ENCODE data around the gene DTL. TPM values are rescaled to one million over a fixed set of nuclear protein-coding genes. Genes with fewer than 3 reads are reported as not detected.
A peak's percentile ranks its signal among the peaks of the same experiment; 100 is the strongest.

DTL gene
- total and polyA plus RNA-seq, 2 of the 13 experiments (the other 11 are each of a cell fraction or from before 2014, with no cell fraction given), result 10.4 to 32.8 TPM

- no peak for TF ChIP-seq DZIP1 (CRISPR knock-in tag; IDR thresholded peaks at IDR 0.05)
- TF ChIP-seq NFIC (IDR thresholded peaks at IDR 0.05; ENCODE audit: low read length), result no peak
- TF ChIP-seq ZNF562 (CRISPR knock-in tag; IDR thresholded peaks at IDR 0.05; ENCODE audit: borderline replicate concordance), result no peak
- no peak for TF ChIP-seq ZNF766 (CRISPR knock-in tag; IDR thresholded peaks at IDR 0.05; ENCODE audit: borderline replicate concordance)
- TF ChIP-seq ZNF124 (CRISPR knock-in tag; IDR thresholded peaks at IDR 0.05), result no peak
- peak; percentile 67; the same call in 1 of the 2 replicates for TF ChIP-seq ZNF331 (CRISPR knock-in tag; IDR thresholded peaks at IDR 0.05)
- no peak for TF ChIP-seq ZNF484 (CRISPR knock-in tag; IDR thresholded peaks at IDR 0.05; ENCODE audit: borderline replicate concordance, low read depth)
- no peak for TF ChIP-seq SRSF4 (IDR thresholded peaks at IDR 0.05; ENCODE audit: low read depth, low read length, poor library complexity, severe bottlenecking)
- TF ChIP-seq TAF15 (IDR thresholded peaks at IDR 0.05; ENCODE audit: low read depth, low read length, poor library complexity, severe bottlenecking), result no peak
- no peak for TF ChIP-seq ZNF33B (CRISPR knock-in tag; IDR thresholded peaks at IDR 0.05)
- TF ChIP-seq EEA1 (CRISPR knock-in tag; IDR thresholded peaks at IDR 0.05; ENCODE audit: borderline replicate concordance), result no peak
- TF ChIP-seq NKX3-1 (CRISPR knock-in tag; IDR thresholded peaks at IDR 0.05), result no peak
- TF ChIP-seq ZNF652 (CRISPR knock-in tag; IDR thresholded peaks at IDR 0.05; ENCODE audit: borderline replicate concordance, low read depth), result no peak
- TF ChIP-seq CHD4 (IDR thresholded peaks at IDR 0.05; ENCODE audit: borderline replicate concordance, low read length), result no peak
- TF ChIP-seq NONO (IDR thresholded peaks at IDR 0.05), result no peak
- no peak for TF ChIP-seq NONO (CRISPR knock-in tag; conservative IDR thresholded peaks at IDR 0.05)
- no peak for TF ChIP-seq TFDP2 (CRISPR knock-in tag; IDR thresholded peaks at IDR 0.05)
- TF ChIP-seq MZF1 (CRISPR knock-in tag; IDR thresholded peaks at IDR 0.05; ENCODE audit: borderline replicate concordance), result no peak
- no peak for TF ChIP-seq ZNF556 (CRISPR knock-in tag; IDR thresholded peaks at IDR 0.05; ENCODE audit: borderline replicate concordance)
- no peak for TF ChIP-seq HOXD1 (CRISPR knock-in tag; IDR thresholded peaks at IDR 0.05)
- no peak for TF ChIP-seq THYN1 (CRISPR knock-in tag; IDR thresholded peaks at IDR 0.05; ENCODE audit: borderline replicate concordance, low read depth)
- TF ChIP-seq SMAD3 (CRISPR knock-in tag; IDR thresholded peaks at IDR 0.05), result no peak
- peak; percentile 99 for TF ChIP-seq FOSL2 (CRISPR knock-in tag; IDR thresholded peaks at IDR 0.05)
- TF ChIP-seq ZNF878 (CRISPR knock-in tag; IDR thresholded peaks at IDR 0.05), result no peak
- no peak for TF ChIP-seq ARHGAP35 (CRISPR knock-in tag; IDR thresholded peaks at IDR 0.05; ENCODE audit: borderline replicate concordance)
- TF ChIP-seq PLRG1 (conservative IDR thresholded peaks at IDR 0.05), result no peak
- TF ChIP-seq PAWR (CRISPR knock-in tag; IDR thresholded peaks at IDR 0.05; ENCODE audit: borderline replicate concordance), result no peak
- TF ChIP-seq JUND (CRISPR knock-in tag; IDR thresholded peaks at IDR 0.05), result peak; percentile 93
- no peak for TF ChIP-seq ATF1 (CRISPR knock-in tag; IDR thresholded peaks at IDR 0.05)
Measured at GRCh38 chr1:212030936-212031528, 4.5 kb upstream of the DTL start (continued).

Data from HepG2 (cell line).